K562 (cell line): ENCODE results near the gene ACSL6. TPM values are rescaled to one million over a fixed set of nuclear protein-coding genes. Genes with fewer than 3 reads are reported as not detected.

Source experiments
- BRCA1 ChIP-seq, 2 experiments: fragments of 450-650 bp in 1 of 2; sonication (generic) in 1 of 2; formaldehyde crosslinking in 1 of 2; IDR thresholded peaks; 2 replicates each; pipeline versions ENCODE4 v1.5.0 to v1.6.1; 2017 to 2020; ENCODE audit warnings: mild to moderate bottlenecking in 1 of 2, missing genetic modification reagents in 1 of 2
- FOSL1 ChIP-seq: fragments of 200-800 bp; sonication (Bioruptor generic); conservative IDR thresholded peaks from 2 replicates; pipeline ENCODE4 v1.6.1; 2016; ENCODE audit warnings: missing genetic modification characterization, missing compliant biosample characterization
- HEY1 ChIP-seq: fragments of 250-450 bp; sonication (Bioruptor Pico); IDR thresholded peaks from 2 replicates; pipeline ENCODE4 v1.5.0; 2020; ENCODE audit warnings: mild to moderate bottlenecking, moderate library complexity, borderline replicate concordance
- HSF4 ChIP-seq: fragments of 250-450 bp; sonication (Bioruptor Pico); IDR thresholded peaks from 2 replicates; pipeline ENCODE4 v2.1.2; 2022; ENCODE audit warnings: mild to moderate bottlenecking, moderate library complexity, borderline replicate concordance
- MED1 ChIP-seq: sonication (generic); formaldehyde crosslinking; IDR thresholded peaks from 2 replicates; pipeline ENCODE4 v1.8.1; 2023; ENCODE audit warnings: missing genetic modification reagents, borderline replicate concordance
- MYBL2 ChIP-seq, 2 experiments: fragments of 450-650 bp in 1 of 2; sonication (generic) in 1 of 2; formaldehyde crosslinking in 1 of 2; IDR thresholded peaks; 2 replicates each; pipeline versions ENCODE4 v1.6.1 to v1.8.1; 2017 to 2022; ENCODE audit warnings: borderline replicate concordance in 1 of 2, inconsistent platforms in 1 of 2, low read depth in 1 of 2, mild to moderate bottlenecking in 1 of 2, missing genetic modification reagents in 1 of 2, moderate library complexity in 1 of 2
- POLR2H ChIP-seq: IDR thresholded peaks from 2 replicates; pipeline ENCODE4 v1.6.1; 2016; ENCODE audit warnings: missing genetic modification characterization, low read depth, mild to moderate bottlenecking, control low read depth, missing compliant biosample characterization, moderate library complexity
- YY1 ChIP-seq, 3 experiments: IDR thresholded peaks; 2 replicates each; pipeline ENCODE4 v1.6.1; 2011; ENCODE audit warnings: low read length in 2 of 3, mild to moderate bottlenecking in 2 of 3, moderate library complexity in 2 of 3, borderline replicate concordance in 1 of 3, control low read depth in 1 of 3, low read depth in 1 of 3; ENCODE audit not compliant: insufficient read depth in 3 of 3, insufficient replicate concordance in 2 of 3, control insufficient read depth in 1 of 3, insufficient read length in 1 of 3; ENCODE audit errors: extremely low read depth in 1 of 3
- ZNF311 ChIP-seq: fragments of 250-450 bp; sonication (Bioruptor Pico); IDR thresholded peaks from 2 replicates; pipeline ENCODE4 v1.4.0; 2020; ENCODE audit warnings: mild to moderate bottlenecking, moderate library complexity
- ZNF316 ChIP-seq: fragments of 450-650 bp; IDR thresholded peaks from 2 replicates; pipeline ENCODE4 v1.6.1; 2016
- ZNF699 ChIP-seq: fragments of 250-450 bp; sonication (Bioruptor Pico); IDR thresholded peaks from 2 replicates; pipeline ENCODE4 v1.8.0; 2021; ENCODE audit warnings: mild to moderate bottlenecking, moderate library complexity; ENCODE audit not compliant: insufficient replicate concordance
- polyA plus RNA-seq, 8 experiments: library from polyadenylated mRNA; depleted of rRNA in 4 of 8; stranded (reverse) in 5 of 8; unstranded in 3 of 8; fragments of >200 nt; fragmentation: Nextera tagmentation in 2 of 8; fragmentation: Illumina TruSeq in 1 of 8; extraction: Ambion mirVana in 2 of 8; extraction: Trizol in 1 of 8; gene quantifications; 2 replicates each; pipeline versions ENCODE4 v1.2.1 to v1.2.3, GENCODE V29; 2011 to 2014; ENCODE audit warnings: inconsistent platforms in 1 of 8, missing spikeins in 1 of 8
- total RNA-seq, 7 experiments: library from RNA; depleted of rRNA in 6 of 7; stranded (reverse); fragments of >200 nt in 6 of 7; fragmentation: Illumina TruSeq in 2 of 7; extraction: Trizol in 2 of 7; gene quantifications; 2 replicates each; pipeline versions ENCODE4 v1.2.1 to v1.2.3, GENCODE V29; 2011 to 2021; ENCODE audit warnings: low replicate concordance in 1 of 7
- TF ChIP-seq, protein P1 (sequence below): fragments of 450-650 bp; IDR thresholded peaks from 2 replicates; pipeline ENCODE4 v1.6.1; 2016; ENCODE audit warnings: mild to moderate bottlenecking, moderate library complexity
- TF ChIP-seq, protein P2 (sequence below): sonication (generic); formaldehyde crosslinking; IDR thresholded peaks from 2 replicates; pipeline ENCODE4 v1.8.1; 2023; ENCODE audit warnings: mild to moderate bottlenecking, missing genetic modification reagents

ACSL6 gene
- total and polyA plus RNA-seq, 9 of the 15 experiments (the other 6 are each of a cell fraction or from before 2014, with no cell fraction given): 0.50 to 1.5 (median 0.69) TPM

DNA sequence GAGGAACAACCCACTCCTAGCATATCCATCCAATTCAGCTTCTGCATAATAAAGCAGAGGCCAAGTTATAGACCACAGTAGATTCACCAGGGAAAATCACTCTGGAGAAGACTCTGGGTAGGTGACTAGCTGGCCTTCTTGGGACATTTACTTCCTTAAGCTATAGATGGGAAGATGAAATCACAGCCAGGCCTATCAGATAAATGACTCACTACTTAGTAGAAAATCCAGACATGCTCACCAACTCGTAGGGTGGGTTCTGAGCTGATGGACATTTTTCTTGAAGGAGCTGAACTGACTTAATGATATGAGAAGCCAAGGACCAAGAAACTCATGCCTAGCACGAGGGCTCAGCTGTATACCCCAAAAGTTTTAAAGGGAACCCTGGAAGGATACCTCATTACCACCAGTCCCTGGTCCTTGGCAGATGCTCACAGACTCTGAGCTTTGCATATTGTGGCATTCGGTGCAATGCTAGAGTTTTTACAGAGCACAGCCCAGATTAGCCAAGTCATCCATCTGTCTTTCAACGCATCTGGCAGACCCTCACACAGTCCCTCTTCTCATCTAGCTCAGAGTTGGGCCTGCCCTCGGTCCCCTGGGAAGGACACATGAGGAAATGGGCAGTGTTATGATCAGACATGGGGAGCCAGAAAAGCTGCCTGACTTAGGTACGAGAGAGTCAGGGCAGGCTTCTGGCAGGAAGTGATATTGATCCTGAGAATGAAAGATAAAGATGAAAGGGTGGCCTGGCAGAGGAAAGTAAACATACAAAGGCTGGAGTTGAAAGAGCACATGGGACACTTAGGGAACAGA, 15.0 kb downstream of the ACSL6 start (continued):
- TF ChIP-seq, protein P1, sequence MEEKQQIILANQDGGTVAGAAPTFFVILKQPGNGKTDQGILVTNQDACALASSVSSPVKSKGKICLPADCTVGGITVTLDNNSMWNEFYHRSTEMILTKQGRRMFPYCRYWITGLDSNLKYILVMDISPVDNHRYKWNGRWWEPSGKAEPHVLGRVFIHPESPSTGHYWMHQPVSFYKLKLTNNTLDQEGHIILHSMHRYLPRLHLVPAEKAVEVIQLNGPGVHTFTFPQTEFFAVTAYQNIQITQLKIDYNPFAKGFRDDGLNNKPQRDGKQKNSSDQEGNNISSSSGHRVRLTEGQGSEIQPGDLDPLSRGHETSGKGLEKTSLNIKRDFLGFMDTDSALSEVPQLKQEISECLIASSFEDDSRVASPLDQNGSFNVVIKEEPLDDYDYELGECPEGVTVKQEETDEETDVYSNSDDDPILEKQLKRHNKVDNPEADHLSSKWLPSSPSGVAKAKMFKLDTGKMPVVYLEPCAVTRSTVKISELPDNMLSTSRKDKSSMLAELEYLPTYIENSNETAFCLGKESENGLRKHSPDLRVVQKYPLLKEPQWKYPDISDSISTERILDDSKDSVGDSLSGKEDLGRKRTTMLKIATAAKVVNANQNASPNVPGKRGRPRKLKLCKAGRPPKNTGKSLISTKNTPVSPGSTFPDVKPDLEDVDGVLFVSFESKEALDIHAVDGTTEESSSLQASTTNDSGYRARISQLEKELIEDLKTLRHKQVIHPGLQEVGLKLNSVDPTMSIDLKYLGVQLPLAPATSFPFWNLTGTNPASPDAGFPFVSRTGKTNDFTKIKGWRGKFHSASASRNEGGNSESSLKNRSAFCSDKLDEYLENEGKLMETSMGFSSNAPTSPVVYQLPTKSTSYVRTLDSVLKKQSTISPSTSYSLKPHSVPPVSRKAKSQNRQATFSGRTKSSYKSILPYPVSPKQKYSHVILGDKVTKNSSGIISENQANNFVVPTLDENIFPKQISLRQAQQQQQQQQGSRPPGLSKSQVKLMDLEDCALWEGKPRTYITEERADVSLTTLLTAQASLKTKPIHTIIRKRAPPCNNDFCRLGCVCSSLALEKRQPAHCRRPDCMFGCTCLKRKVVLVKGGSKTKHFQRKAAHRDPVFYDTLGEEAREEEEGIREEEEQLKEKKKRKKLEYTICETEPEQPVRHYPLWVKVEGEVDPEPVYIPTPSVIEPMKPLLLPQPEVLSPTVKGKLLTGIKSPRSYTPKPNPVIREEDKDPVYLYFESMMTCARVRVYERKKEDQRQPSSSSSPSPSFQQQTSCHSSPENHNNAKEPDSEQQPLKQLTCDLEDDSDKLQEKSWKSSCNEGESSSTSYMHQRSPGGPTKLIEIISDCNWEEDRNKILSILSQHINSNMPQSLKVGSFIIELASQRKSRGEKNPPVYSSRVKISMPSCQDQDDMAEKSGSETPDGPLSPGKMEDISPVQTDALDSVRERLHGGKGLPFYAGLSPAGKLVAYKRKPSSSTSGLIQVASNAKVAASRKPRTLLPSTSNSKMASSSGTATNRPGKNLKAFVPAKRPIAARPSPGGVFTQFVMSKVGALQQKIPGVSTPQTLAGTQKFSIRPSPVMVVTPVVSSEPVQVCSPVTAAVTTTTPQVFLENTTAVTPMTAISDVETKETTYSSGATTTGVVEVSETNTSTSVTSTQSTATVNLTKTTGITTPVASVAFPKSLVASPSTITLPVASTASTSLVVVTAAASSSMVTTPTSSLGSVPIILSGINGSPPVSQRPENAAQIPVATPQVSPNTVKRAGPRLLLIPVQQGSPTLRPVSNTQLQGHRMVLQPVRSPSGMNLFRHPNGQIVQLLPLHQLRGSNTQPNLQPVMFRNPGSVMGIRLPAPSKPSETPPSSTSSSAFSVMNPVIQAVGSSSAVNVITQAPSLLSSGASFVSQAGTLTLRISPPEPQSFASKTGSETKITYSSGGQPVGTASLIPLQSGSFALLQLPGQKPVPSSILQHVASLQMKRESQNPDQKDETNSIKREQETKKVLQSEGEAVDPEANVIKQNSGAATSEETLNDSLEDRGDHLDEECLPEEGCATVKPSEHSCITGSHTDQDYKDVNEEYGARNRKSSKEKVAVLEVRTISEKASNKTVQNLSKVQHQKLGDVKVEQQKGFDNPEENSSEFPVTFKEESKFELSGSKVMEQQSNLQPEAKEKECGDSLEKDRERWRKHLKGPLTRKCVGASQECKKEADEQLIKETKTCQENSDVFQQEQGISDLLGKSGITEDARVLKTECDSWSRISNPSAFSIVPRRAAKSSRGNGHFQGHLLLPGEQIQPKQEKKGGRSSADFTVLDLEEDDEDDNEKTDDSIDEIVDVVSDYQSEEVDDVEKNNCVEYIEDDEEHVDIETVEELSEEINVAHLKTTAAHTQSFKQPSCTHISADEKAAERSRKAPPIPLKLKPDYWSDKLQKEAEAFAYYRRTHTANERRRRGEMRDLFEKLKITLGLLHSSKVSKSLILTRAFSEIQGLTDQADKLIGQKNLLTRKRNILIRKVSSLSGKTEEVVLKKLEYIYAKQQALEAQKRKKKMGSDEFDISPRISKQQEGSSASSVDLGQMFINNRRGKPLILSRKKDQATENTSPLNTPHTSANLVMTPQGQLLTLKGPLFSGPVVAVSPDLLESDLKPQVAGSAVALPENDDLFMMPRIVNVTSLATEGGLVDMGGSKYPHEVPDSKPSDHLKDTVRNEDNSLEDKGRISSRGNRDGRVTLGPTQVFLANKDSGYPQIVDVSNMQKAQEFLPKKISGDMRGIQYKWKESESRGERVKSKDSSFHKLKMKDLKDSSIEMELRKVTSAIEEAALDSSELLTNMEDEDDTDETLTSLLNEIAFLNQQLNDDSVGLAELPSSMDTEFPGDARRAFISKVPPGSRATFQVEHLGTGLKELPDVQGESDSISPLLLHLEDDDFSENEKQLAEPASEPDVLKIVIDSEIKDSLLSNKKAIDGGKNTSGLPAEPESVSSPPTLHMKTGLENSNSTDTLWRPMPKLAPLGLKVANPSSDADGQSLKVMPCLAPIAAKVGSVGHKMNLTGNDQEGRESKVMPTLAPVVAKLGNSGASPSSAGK: peak; percentile 28; the same call in 1 of the 2 replicates
- TF ChIP-seq YY1 (IDR thresholded peaks at IDR 0.05; ENCODE audit: borderline replicate concordance in 1 of 3, control insufficient read depth in 1 of 3, extremely low read depth in 1 of 3, insufficient read depth in 3 of 3, insufficient read length in 1 of 3, insufficient replicate concordance in 2 of 3, low read depth in 1 of 3, low read length in 2 of 3) (no peak), MED1 (CRISPR knock-in tag) (no peak), ZNF311 (no peak), FOSL1 (peak; percentile 88), ZNF699 (CRISPR knock-in tag) (no peak), POLR2H (tag) (no peak), ZNF316 (peak; percentile 11; the same call in 1 of the 2 replicates), HEY1 (CRISPR knock-in tag) (no peak), BRCA1 (IDR thresholded peaks at IDR 0.05) (no peak), BRCA1 (CRISPR knock-in tag; IDR thresholded peaks at IDR 0.05) (no peak), HSF4 (CRISPR knock-in tag) (no peak), MYBL2 (IDR thresholded peaks at IDR 0.05; ENCODE audit: low read depth) (no peak), MYBL2 (CRISPR knock-in tag; IDR thresholded peaks at IDR 0.05; ENCODE audit: borderline replicate concordance) (no peak)
- TF ChIP-seq, protein P2, sequence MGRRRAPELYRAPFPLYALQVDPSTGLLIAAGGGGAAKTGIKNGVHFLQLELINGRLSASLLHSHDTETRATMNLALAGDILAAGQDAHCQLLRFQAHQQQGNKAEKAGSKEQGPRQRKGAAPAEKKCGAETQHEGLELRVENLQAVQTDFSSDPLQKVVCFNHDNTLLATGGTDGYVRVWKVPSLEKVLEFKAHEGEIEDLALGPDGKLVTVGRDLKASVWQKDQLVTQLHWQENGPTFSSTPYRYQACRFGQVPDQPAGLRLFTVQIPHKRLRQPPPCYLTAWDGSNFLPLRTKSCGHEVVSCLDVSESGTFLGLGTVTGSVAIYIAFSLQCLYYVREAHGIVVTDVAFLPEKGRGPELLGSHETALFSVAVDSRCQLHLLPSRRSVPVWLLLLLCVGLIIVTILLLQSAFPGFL (CRISPR knock-in tag): no peak
